ENCODE data around the gene SHD.

- TF ChIP-seq CTCF (IDR thresholded peaks at IDR 0.05) (no peak), POLR2A (IDR thresholded peaks at IDR 0.05) (no peak), POLR2AphosphoS5 (IDR thresholded peaks at IDR 0.05) (no peak)
Measured at GRCh38 chr19:4337906-4338440, 58.9 kb downstream of the SHD start.
